Stimulated activated CD8-positive, alpha-beta memory T cell treated with anti-CD3 and anti-CD28 coated beads, Interleukin-15, amount 100 ng/mL, for 4 hours (primary cell): ENCODE measurements around the gene NOTUM.
"Not testable (repeated sequence)": the region's sequence is repeated elsewhere in the genome, so short reads cannot be mapped to it uniquely, and the experiment has no call there.

Experiments used
- DNase-seq, 2 donors: peaks; one replicate each; pipeline ENCODE4 v3.0.0-alpha.2; 2020; ENCODE audit warnings: low read depth in 2 of 2

The NOTUM gene

GRCh38 chr17:81924557-81925532 is 36.1 kb downstream of the NOTUM start:
- no peak for DNase-seq

- DNase-seq, result no peak
Measured at GRCh38 chr17:81923302-81924260, 37.4 kb downstream of the NOTUM start.

- no peak for DNase-seq
Measured at GRCh38 chr17:81922566-81923301, 38.3 kb downstream of the NOTUM start.

GRCh38 chr17:81921996-81922565 is 38.9 kb downstream of the NOTUM start:
- no peak for DNase-seq

GRCh38 chr17:81921537-81921862 is 39.5 kb downstream of the NOTUM start:
- no peak for DNase-seq

- DNase-seq, result no peak
Measured at GRCh38 chr17:81920612-81921536, 40.1 kb downstream of the NOTUM start.

GRCh38 chr17:81918832-81919545 is 42.0 kb downstream of the NOTUM start:
- DNase-seq, result no peak

- DNase-seq, result not testable (repeated sequence)
Measured at GRCh38 chr17:81918333-81918669, 42.7 kb downstream of the NOTUM start.

- DNase-seq, result peak; percentile 60 to 72
Measured at GRCh38 chr17:81917565-81918332, 43.2 kb downstream of the NOTUM start, which contains the start of gene SIRT7. SIRT7 (minus strand) TSS chr17:81918176; CDS start chr17:81918131, 45 bp downstream.

- no peak for DNase-seq
Measured at GRCh38 chr17:81916234-81917001, 44.6 kb downstream of the NOTUM start.

GRCh38 chr17:81915331-81915730 is 45.7 kb downstream of the NOTUM start:
- DNase-seq, result no peak

GRCh38 chr17:81914103-81914850 is 46.7 kb downstream of the NOTUM start:
- DNase-seq, result no peak

GRCh38 chr17:81913394-81914102 is 47.4 kb downstream of the NOTUM start:
- DNase-seq, result no peak

GRCh38 chr17:81912441-81913309 is 48.3 kb downstream of the NOTUM start:
- DNase-seq, result no peak

- no peak for DNase-seq
Measured at GRCh38 chr17:81911969-81912368, 49.0 kb downstream of the NOTUM start.
